K562 (cell line): ENCODE data around the gene ITPRIPL1. TPM values are rescaled to one million over a fixed set of nuclear protein-coding genes. Genes with fewer than 3 reads are reported as not detected.

ENCODE experiments used
- ARID1B ChIP-seq: fragments of 450-650 bp; IDR thresholded peaks from 2 replicates; pipeline ENCODE4 v1.6.1; 2016; ENCODE audit warnings: antibody characterized with exemption, mild to moderate bottlenecking, inconsistent platforms
- CHD4 ChIP-seq: fragments of 200-600 bp; sonication (generic); IDR thresholded peaks from 3 replicates; pipeline ENCODE4 v1.6.1; 2012; ENCODE audit warnings: low read depth, mild to moderate bottlenecking, mixed read lengths, low read length, inconsistent platforms; ENCODE audit not compliant: insufficient read depth, insufficient replicate concordance, poor library complexity, severe bottlenecking
- E4F1 ChIP-seq: fragments of 250-450 bp; sonication (Bioruptor Pico); IDR thresholded peaks from 2 replicates; pipeline ENCODE4 v1.5.0; 2021; ENCODE audit warnings: mild to moderate bottlenecking, borderline replicate concordance
- EP400 ChIP-seq: fragments of 450-650 bp; IDR thresholded peaks from 2 replicates; pipeline ENCODE4 v1.6.1; 2017; ENCODE audit warnings: antibody characterized with exemption, mild to moderate bottlenecking, moderate library complexity
- GTF2E2 ChIP-seq: fragments of 200-800 bp; sonication (Bioruptor generic); IDR thresholded peaks from 2 replicates; pipeline ENCODE4 v1.6.1; 2016; ENCODE audit warnings: missing genetic modification characterization, missing compliant biosample characterization
- ID3 ChIP-seq, 2 experiments: fragments of 250-450 bp in 1 of 2; fragments of 450-650 bp in 1 of 2; sonication (Bioruptor Pico) in 1 of 2; IDR thresholded peaks; 2 replicates each; pipeline versions ENCODE4 v1.6.1 to v1.8.0; 2016 to 2021; ENCODE audit warnings: mild to moderate bottlenecking in 2 of 2, moderate library complexity in 2 of 2, missing compliant biosample characterization in 1 of 2, missing genetic modification characterization in 1 of 2
- ILF3 ChIP-seq: fragments of 450-650 bp; IDR thresholded peaks from 2 replicates; pipeline ENCODE4 v1.6.1; 2018; ENCODE audit warnings: antibody characterized with exemption, mild to moderate bottlenecking, moderate library complexity, borderline replicate concordance
- KDM2B ChIP-seq: fragments of 250-450 bp; sonication (Bioruptor Pico); IDR thresholded peaks from 2 replicates; pipeline ENCODE4 v1.8.0; 2021; ENCODE audit warnings: mild to moderate bottlenecking, moderate library complexity
- MBD2 ChIP-seq: sonication (generic); IDR thresholded peaks from 2 replicates; pipeline ENCODE4 v1.6.1; 2016; ENCODE audit warnings: low read depth, borderline replicate concordance
- PML ChIP-seq: IDR thresholded peaks from 2 replicates; pipeline ENCODE4 v1.6.1; 2012; ENCODE audit warnings: low read length, inconsistent platforms
- PRPF4 ChIP-seq: fragments of 200-400 bp; formaldehyde crosslinking; IDR thresholded peaks from one replicate; pipeline ENCODE4 v1.6.1; 2017; ENCODE audit warnings: low read length, low read depth, mild to moderate bottlenecking; ENCODE audit not compliant: insufficient read depth, poor library complexity, severe bottlenecking
- SMAD4 ChIP-seq: fragments of 250-450 bp; sonication (Bioruptor Pico); conservative IDR thresholded peaks from 2 replicates; pipeline ENCODE4 v1.8.0; 2021; ENCODE audit warnings: inconsistent platforms, mild to moderate bottlenecking, moderate library complexity
- SMARCA4 ChIP-seq: fragments of 450-650 bp; IDR thresholded peaks from 2 replicates; pipeline ENCODE4 v1.6.1; 2016
- SRF ChIP-seq, 2 experiments: fragments of 250-450, 450-650 bp in 1 of 2; sonication (Bioruptor Pico) in 1 of 2; sonication (generic) in 1 of 2; formaldehyde crosslinking; IDR thresholded peaks; 2 replicates each; pipeline versions ENCODE4 v1.5.0 to v1.5.1; 2020 to 2022; ENCODE audit warnings: mild to moderate bottlenecking in 1 of 2, missing genetic modification reagents in 1 of 2
- TAF7 ChIP-seq: fragments of 450-650 bp; IDR thresholded peaks from 2 replicates; pipeline ENCODE4 v1.6.1; 2016; ENCODE audit warnings: missing genetic modification characterization, missing compliant biosample characterization
- TBP ChIP-seq: optimal IDR thresholded peaks from 2 replicates; pipeline ENCODE3; 2011; ENCODE audit warnings: low read depth, low read length, improper control_type of control experiment
- ZBED1 ChIP-seq: IDR thresholded peaks from 2 replicates; pipeline ENCODE4 v1.6.1; 2014
- ZC3H11A ChIP-seq: IDR thresholded peaks from 2 replicates; pipeline ENCODE4 v1.6.1; 2012; ENCODE audit warnings: low read depth, low read length, improper control_type of control experiment
- ZNF277 ChIP-seq: fragments of 250-450 bp; sonication (Bioruptor Pico); IDR thresholded peaks from 2 replicates; pipeline ENCODE4 v1.8.0; 2022; ENCODE audit warnings: inconsistent platforms, mild to moderate bottlenecking, moderate library complexity, borderline replicate concordance
- ZNF512 ChIP-seq: IDR thresholded peaks from 2 replicates; pipeline ENCODE4 v1.6.1; 2016; ENCODE audit warnings: missing genetic modification characterization, missing compliant biosample characterization
- polyA plus RNA-seq, 8 experiments: library from polyadenylated mRNA; depleted of rRNA in 4 of 8; stranded (reverse) in 5 of 8; unstranded in 3 of 8; fragments of >200 nt; fragmentation: Nextera tagmentation in 2 of 8; fragmentation: Illumina TruSeq in 1 of 8; extraction: Ambion mirVana in 2 of 8; extraction: Trizol in 1 of 8; gene quantifications; 2 replicates each; pipeline versions ENCODE4 v1.2.1 to v1.2.3, GENCODE V29; 2011 to 2014; ENCODE audit warnings: inconsistent platforms in 1 of 8, missing spikeins in 1 of 8
- total RNA-seq, 7 experiments: library from RNA; depleted of rRNA in 6 of 7; stranded (reverse); fragments of >200 nt in 6 of 7; fragmentation: Illumina TruSeq in 2 of 7; extraction: Trizol in 2 of 7; gene quantifications; 2 replicates each; pipeline versions ENCODE4 v1.2.1 to v1.2.3, GENCODE V29; 2011 to 2021; ENCODE audit warnings: low replicate concordance in 1 of 7

ITPRIPL1 gene
- total and polyA plus RNA-seq, 9 of the 15 experiments (the other 6 are each of a cell fraction or from before 2014, with no cell fraction given): 0.99 to 9.0 (median 6.4) TPM

- peak; percentile 27 for TF ChIP-seq SMAD4
- TF ChIP-seq ZNF277 (CRISPR knock-in tag): no peak
- TF ChIP-seq SRF (CRISPR knock-in tag; IDR thresholded peaks at IDR 0.05): 0 out of 4 replicates have a peak, but pooled peaks of 1 of the 2 experiments have one; percentile 21
- peak; percentile 60 for TF ChIP-seq EP400
- peak; percentile 68; the same call in 1 of the 2 replicates for TF ChIP-seq MBD2
- no peak for TF ChIP-seq ID3 (CRISPR knock-in tag; IDR thresholded peaks at IDR 0.05)
- 0 out of 2 replicates have a peak, but pooled peaks have one; percentile 26 for TF ChIP-seq ID3 (tag; IDR thresholded peaks at IDR 0.05)
- TF ChIP-seq ZBED1: 0 out of 2 replicates have a peak, but pooled peaks have one; percentile 54
- TF ChIP-seq GTF2E2 (tag): no peak
- no peak for TF ChIP-seq KDM2B
- no peak for TF ChIP-seq E4F1 (CRISPR knock-in tag)
- peak; percentile 46; the same call in 1 of the 2 replicates for TF ChIP-seq PML
- no peak for TF ChIP-seq ZNF512
- 0 out of 2 replicates have a peak, but pooled peaks have one; percentile 17 for TF ChIP-seq ILF3
- peak; percentile 38; the same call in 1 of the 2 replicates for TF ChIP-seq ARID1B
- TF ChIP-seq SMARCA4: peak; percentile 52; the same call in 1 of the 2 replicates
- TF ChIP-seq TBP: peak; percentile 95
- TF ChIP-seq CHD4: no peak
- TF ChIP-seq PRPF4: no peak
- TF ChIP-seq ZC3H11A: no peak
- TF ChIP-seq TAF7 (tag): peak; percentile 69; the same call in 1 of the 2 replicates
Observed at GRCh38 chr2:96336104-96336775, 11.1 kb downstream of the ITPRIPL1 start (continued).
